Measurements from ENCODE around the gene DGAT2.
"Not testable (repeated sequence)": the region's sequence is repeated elsewhere in the genome, so short reads cannot be mapped to it uniquely, and the experiment has no call there.

The DGAT2 gene

DNA sequence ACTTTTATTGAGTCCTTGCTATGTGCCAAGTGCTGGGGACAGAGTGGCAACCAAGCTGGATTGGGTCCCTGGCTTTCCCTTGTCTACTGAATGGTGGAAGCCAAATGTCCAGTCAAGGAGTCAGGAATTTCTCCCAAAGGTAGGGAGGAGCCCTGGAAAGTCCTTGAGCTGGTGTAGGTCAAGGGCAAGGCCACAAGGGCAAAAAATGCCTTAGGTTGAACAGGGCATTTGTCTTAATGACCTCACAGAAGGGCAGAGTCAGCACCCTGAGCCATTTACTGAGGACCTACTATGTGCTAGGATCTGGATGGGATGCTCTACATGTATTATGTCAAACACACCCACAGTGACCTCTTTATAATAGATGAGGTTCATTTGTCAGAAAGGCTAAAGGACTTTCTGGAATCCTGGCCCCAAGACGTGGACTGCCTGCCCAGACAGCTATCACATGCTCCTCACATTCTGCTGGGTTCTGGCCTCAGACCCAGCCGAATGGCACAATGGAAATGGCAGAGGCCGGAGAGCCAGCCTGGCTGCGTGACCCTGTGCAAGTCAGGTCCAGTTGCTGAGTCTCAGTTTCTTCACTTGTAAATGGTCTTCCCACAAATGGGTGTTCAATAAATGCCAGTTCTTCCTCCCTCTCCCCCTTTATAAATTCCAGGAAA lies 33.3 kb upstream of the DGAT2 start:
- H3K27me3 Mint-ChIP-seq: peaks cover 12% of the 10 kb centered on the region
- intact Hi-C loops (cut with micrococcal nuclease): no loop called here
- no peak overlapping the region for H3K4me3 Mint-ChIP-seq
- peaks cover 18% of the 10 kb centered on the region for H3K4me1 Mint-ChIP-seq (ENCODE audit: low read depth)
- no peaks in the 10 kb centered on the region for H3K36me3 Mint-ChIP-seq (ENCODE audit: low read depth)
- no peaks in the 10 kb centered on the region for H3K9me3 Mint-ChIP-seq
- no peak overlapping the region for H3K27ac Mint-ChIP-seq

DNA sequence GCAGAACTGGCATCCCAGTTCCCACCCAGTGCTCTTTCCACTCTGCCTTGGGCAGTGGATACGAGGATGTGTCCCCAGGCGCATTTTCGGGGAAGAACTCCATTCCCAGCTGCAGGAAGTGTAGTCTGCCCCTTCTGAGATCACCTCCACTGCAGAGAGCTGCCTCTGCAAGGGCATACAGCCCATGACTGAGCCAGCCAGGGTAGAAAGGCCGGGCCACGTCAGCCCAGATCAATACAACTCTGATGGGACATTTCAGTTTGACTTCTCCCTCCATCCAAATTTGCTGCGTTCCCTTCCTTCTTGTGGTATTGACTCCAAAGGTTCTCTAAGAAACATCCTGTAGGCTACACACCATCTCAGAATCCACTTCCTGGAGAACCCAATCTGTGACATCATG lies 31.3 kb upstream of the DGAT2 start:
- no peak overlapping the region for H3K27ac Mint-ChIP-seq
- H3K4me3 Mint-ChIP-seq: no peak overlapping the region
- H3K27me3 Mint-ChIP-seq: peaks cover 11% of the 10 kb centered on the region
- H3K4me1 Mint-ChIP-seq (ENCODE audit: low read depth): peaks cover 18% of the 10 kb centered on the region
- H3K9me3 Mint-ChIP-seq: no peaks in the 10 kb centered on the region
- intact Hi-C loops (cut with micrococcal nuclease): no loop called here
- H3K36me3 Mint-ChIP-seq (ENCODE audit: low read depth): no peaks in the 10 kb centered on the region

DNA sequence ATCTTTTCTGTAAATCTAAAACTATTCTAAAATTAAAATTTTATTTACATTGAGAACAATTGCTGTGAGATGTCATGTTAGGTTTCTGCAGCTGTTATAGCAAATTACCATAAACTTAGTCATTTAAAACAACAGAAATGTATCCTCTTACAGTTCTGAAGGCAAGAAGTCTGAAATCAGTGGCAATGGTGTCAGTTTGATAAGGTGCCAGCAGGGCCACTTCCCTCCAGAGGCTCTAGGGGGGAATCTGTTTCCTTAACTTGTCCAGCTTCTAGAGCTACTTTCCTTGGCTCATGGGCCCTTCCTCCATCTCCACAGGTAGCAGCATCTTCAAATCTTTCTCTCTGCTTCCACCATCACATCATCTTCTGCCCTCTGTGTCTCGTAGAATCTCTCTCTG lies 27.9 kb upstream of the DGAT2 start:
- H3K4me1 Mint-ChIP-seq (ENCODE audit: low read depth): no peaks in the 10 kb centered on the region
- H3K4me3 Mint-ChIP-seq: no peak overlapping the region
- peaks cover 16% of the 10 kb centered on the region for H3K27me3 Mint-ChIP-seq
- H3K36me3 Mint-ChIP-seq (ENCODE audit: low read depth): no peaks in the 10 kb centered on the region
- no peaks in the 10 kb centered on the region for H3K9me3 Mint-ChIP-seq
- intact Hi-C loops (cut with micrococcal nuclease): no loop called here
- no peak overlapping the region for H3K27ac Mint-ChIP-seq

DNA sequence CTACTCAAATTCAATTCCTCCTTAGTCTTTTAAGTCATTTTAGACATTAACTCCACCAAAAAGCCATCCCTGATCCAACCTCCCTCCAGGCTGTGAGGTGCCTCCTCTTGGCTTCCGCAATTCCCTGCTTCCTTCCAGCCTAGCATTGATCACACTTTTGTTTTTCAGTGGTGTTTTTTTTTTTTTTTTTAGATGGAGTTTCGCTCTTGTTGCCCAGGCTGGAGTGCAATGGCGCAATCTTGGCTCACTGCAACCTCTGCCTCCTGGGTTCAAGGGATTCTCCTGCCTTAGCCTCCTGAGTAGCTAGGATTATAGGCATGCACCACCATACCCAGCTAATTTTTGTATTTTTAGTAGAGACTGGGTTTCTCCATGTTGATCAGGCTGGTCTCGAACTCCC lies 25.4 kb upstream of the DGAT2 start:
- H3K4me3 Mint-ChIP-seq; H3K9me3 Mint-ChIP-seq; H3K36me3 Mint-ChIP-seq (ENCODE audit: low read depth); intact Hi-C loops (cut with micrococcal nuclease); H3K4me1 Mint-ChIP-seq (ENCODE audit: low read depth); H3K27ac Mint-ChIP-seq: not testable (repeated sequence)
- H3K27me3 Mint-ChIP-seq: peaks cover 18% of the 10 kb centered on the region

DNA sequence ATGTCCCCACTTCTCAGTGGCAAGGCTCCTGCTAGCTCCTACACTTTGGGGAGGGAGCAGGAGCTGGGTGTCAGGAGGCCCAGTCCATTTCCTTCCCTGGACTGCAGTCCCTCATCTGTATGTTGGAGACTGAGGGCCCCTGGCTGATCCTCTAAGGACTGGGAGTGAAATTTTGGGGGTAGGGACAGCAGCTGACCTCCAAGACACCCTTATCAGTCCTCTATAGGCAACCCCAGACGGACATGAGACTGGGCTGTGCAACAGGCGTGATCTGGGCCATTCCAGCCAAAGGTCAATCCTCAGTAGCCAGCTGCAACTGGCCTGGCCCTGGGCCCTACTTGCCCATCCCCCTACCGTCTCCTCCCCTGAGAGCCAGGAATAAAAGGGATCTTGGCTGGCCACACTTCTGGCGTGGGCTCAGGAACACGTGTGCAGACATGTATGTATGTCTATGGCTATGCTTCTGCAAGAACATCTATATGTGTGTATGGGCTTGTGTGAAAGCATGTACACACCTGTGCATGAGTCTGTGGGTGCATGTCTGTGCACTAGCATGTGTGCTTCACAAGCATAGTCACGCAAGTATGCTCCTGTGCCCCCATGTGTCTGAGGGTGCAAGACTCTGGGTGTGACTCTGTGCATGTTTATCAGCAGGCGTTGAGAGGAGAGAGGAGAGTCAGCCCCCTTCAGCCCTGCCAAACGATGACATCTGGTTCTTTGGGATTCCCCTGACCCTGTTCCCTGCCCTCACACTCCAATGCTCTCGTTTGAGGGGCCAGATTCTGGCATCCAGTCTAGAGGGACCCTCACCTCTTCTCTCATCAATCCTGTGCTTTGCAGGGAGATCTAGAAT lies 24.6 kb upstream of the DGAT2 start:
- H3K27me3 Mint-ChIP-seq: peaks cover 22% of the 10 kb centered on the region
- H3K4me3 Mint-ChIP-seq: no peak overlapping the region
- no peaks in the 10 kb centered on the region for H3K36me3 Mint-ChIP-seq (ENCODE audit: low read depth)
- intact Hi-C loops (cut with micrococcal nuclease): no loop called here
- H3K9me3 Mint-ChIP-seq: no peaks in the 10 kb centered on the region
- no peaks in the 10 kb centered on the region for H3K4me1 Mint-ChIP-seq (ENCODE audit: low read depth)
- H3K27ac Mint-ChIP-seq: no peak overlapping the region

DNA sequence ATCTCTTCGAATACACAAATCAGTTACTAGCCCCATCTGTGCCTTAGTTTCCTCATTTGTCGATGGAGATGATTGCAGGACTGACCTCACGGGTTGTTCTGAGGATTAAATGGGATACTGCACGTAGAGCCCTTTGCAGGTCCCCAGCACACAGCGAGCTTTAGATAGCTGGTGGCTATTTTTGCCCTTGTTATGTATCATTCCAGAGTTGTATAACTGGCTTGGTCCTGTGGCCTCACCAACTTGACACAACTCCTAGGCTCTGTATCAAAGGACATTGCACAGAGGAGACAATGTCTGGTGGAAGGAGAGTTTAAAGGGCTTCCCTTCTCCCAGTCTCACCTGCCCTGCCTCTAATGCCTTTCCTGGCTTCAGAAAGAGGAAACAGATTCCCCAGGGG lies 22.8 kb upstream of the DGAT2 start:
- Mint-ChIP-seq H3K27ac (no peak overlapping the region), H3K4me1 (ENCODE audit: low read depth) (no peaks in the 10 kb centered on the region), H3K9me3 (no peaks in the 10 kb centered on the region), H3K36me3 (ENCODE audit: low read depth) (no peaks in the 10 kb centered on the region), H3K27me3 (peaks cover 21% of the 10 kb centered on the region), H3K4me3 (no peak overlapping the region)
- intact Hi-C loops (cut with micrococcal nuclease): no loop called here

DNA sequence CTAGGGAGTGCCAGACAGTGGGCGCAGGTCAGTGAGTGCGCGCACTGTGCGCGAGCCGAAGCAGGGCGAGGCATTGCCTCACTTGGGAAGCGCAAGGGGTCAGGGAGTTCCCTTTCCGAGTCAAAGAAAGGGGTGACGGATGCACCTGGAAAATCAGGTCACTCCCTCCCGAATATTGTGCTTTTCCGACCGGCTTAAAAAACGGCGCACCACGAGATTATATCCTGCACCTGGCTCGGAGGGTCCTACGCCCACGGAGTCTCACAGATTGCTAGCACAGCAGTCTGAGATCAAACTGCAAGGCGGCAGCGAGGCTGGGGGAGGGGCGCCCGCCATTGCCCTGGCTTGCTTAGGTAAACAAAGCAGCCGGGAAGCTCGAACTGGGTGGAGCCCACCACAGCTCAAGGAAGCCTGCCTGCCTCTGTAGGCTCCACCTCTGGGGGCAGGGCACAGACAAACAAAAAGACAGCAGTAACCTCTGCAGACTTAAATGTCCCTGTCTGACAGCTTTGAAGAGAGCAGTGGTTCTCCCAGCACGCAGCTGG lies 19.8 kb upstream of the DGAT2 start:
- peaks cover 19% of the 10 kb centered on the region for H3K27me3 Mint-ChIP-seq
- H3K4me1 Mint-ChIP-seq (ENCODE audit: low read depth); H3K9me3 Mint-ChIP-seq; H3K4me3 Mint-ChIP-seq; intact Hi-C loops (cut with micrococcal nuclease); H3K27ac Mint-ChIP-seq; H3K36me3 Mint-ChIP-seq (ENCODE audit: low read depth): not testable (repeated sequence)

DNA sequence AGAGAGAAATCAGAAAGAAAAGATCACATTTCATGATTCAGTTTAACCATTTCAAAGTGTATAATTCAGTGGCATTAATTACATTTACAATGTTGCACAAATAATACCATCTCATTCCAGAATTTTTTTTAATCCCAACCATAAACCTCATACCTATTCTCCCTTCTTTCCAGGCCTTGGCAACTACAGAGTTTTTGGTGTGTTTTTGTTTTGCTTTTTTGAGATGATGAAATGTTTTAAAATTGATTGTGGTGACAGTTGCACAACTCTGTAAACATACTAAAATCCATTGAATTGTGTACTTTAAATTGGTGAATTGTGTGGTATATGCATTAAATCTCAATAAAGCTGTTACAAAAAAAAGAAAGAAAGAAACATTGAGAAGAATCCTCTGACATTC lies 13.6 kb upstream of the DGAT2 start:
- H3K36me3 Mint-ChIP-seq (ENCODE audit: low read depth); H3K9me3 Mint-ChIP-seq; H3K4me3 Mint-ChIP-seq; H3K4me1 Mint-ChIP-seq (ENCODE audit: low read depth); H3K27ac Mint-ChIP-seq; H3K27me3 Mint-ChIP-seq; intact Hi-C loops (cut with micrococcal nuclease): not testable (repeated sequence)

DNA sequence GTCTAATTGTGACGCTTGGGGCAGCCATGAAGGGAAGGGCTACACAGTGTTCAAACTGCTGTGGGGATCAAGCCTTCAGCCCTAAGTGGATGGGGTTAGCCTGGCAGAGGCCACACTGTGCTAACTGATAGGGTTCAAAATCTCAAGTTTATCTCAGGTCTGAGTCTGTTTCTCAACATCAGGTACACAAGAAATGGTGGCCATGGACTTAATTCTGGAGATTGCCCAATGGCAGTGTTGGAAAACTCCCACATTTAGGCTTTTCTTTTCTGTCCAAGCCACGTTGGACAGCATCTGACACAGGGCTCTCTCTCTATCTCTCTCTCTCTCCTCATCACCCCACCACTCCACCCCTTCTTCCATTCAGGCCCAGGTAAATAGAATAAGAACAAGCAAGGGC lies 10.9 kb upstream of the DGAT2 start:
- H3K4me3 Mint-ChIP-seq: no peak overlapping the region
- no peak overlapping the region for H3K27ac Mint-ChIP-seq
- peaks cover 25% of the 10 kb centered on the region for H3K4me1 Mint-ChIP-seq (ENCODE audit: low read depth)
- intact Hi-C loops (cut with micrococcal nuclease): no loop called here
- H3K36me3 Mint-ChIP-seq (ENCODE audit: low read depth): no peaks in the 10 kb centered on the region
- peaks cover 2% of the 10 kb centered on the region for H3K27me3 Mint-ChIP-seq
- H3K9me3 Mint-ChIP-seq: no peaks in the 10 kb centered on the region

DNA sequence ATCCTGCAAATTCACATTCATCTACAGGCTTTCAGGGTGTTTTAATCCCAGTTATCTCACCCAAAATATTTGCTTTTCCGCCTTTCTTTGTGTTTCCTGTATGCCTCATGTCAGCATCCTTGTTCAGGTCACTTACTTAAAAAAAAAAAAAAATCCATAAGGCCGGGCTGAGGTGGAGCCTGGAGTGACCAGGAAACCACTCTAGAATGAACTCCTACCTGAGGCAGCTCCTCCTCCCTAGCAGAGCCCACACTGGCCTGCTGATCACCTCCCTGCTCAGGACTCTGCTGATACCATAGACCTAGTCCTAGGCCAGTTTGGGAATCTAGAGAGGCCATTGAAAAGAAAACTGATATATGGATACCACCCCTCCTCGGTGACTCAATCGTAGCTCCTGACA lies 8.7 kb upstream of the DGAT2 start:
- intact Hi-C loops (cut with micrococcal nuclease): no loop called here
- H3K27ac Mint-ChIP-seq: no peak overlapping the region

DNA sequence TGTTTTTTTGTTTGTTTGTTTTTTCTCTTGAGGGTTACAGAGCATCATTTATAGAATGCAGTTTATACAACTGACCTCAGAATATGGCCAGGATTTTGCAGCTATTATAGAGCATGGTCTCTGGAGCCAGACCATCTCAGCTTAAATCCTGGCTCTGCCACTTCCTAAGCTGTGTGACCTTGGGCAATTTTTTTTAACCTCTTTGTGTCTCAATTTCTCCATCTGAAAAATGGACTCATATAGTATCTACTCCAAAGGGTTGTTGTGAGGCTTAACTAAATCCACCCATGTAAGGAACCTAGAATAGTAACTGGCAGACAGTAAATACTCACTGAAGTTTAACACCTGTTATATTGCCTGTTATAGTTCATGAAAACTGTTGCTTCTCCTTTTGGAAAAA lies 8.3 kb upstream of the DGAT2 start:
- Mint-ChIP-seq H3K36me3 (ENCODE audit: low read depth) (no peaks in the 10 kb centered on the region), H3K27me3 (peaks cover 2% of the 10 kb centered on the region), H3K4me3 (no peak overlapping the region), H3K4me1 (ENCODE audit: low read depth) (peaks cover 37% of the 10 kb centered on the region), H3K27ac (no peak overlapping the region), H3K9me3 (no peaks in the 10 kb centered on the region)
- intact Hi-C loops (cut with micrococcal nuclease): no loop called here

More for the DNA sequence above, 8.7 kb upstream of the DGAT2 start:
- Mint-ChIP-seq H3K9me3 (no peaks in the 10 kb centered on the region), H3K27me3 (peaks cover 2% of the 10 kb centered on the region), H3K4me3 (no peak overlapping the region), H3K4me1 (ENCODE audit: low read depth) (peaks cover 37% of the 10 kb centered on the region), H3K36me3 (ENCODE audit: low read depth) (no peaks in the 10 kb centered on the region)

DNA sequence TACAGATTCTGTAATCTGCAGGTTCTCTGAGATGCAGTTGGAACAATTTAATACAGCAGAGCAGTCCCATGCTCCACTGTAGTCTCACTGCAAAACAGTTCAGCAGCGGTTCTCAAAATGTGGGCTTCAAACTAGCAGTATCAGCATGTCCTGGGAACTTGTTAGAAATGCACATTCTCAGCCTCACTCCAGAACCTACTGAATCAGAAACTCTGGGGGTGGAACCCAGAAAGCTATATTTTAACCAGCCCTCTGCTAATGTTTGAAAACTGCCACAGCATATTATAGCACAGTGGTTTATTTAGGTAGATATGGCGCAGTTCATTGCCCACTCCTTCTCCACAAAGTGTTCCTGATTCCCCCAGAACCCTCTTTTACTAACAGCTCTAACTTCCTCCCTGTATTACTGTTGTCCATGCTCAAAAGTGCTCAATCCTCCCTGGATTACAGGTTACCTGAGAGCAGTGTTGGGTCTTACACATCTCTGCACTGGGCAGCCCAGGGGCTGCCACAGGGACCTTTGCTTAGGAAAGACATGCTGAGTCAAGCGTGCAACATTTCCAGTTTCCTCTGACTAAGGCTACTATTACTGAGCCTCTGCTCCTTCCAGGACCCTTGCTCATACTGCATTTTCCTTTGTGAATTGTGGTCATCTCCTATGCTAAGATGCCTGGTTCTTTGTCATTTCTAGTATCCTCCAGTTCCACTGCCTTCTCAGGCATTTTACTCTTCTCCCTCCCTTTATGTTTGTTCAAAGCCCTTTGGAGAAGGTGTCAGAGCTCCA lies 7.7 kb upstream of the DGAT2 start:
- Mint-ChIP-seq H3K27ac (no peak overlapping the region), H3K4me3 (no peak overlapping the region), H3K27me3 (peaks cover 2% of the 10 kb centered on the region), H3K36me3 (ENCODE audit: low read depth) (no peaks in the 10 kb centered on the region), H3K4me1 (ENCODE audit: low read depth) (peaks cover 41% of the 10 kb centered on the region), H3K9me3 (no peaks in the 10 kb centered on the region)
- intact Hi-C loops (cut with micrococcal nuclease): no loop called here

DNA sequence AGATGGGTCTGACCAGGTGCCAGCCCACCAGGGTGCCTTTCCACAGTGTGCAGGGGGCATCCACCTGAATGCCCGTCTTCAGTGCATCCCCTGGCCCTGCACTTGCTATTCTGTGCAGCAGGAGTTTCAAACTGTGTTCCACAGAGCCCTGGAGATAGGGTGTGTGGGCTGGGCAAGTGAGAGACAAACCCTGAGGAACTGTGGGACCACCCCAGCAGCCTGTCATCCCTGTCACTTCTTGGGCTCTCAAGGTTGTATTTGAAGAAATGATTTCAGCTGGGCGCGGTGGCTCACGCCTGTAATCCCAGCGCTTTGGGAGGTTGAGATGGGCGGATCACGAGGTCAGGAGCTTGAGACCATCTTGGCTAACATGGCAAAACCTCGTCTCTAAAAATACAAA lies 6.4 kb upstream of the DGAT2 start:
- Mint-ChIP-seq H3K4me1 (ENCODE audit: low read depth) (peaks cover 50% of the 10 kb centered on the region), H3K27me3 (peaks cover 7% of the 10 kb centered on the region), H3K9me3 (no peaks in the 10 kb centered on the region), H3K27ac (no peak overlapping the region), H3K4me3 (no peak overlapping the region), H3K36me3 (ENCODE audit: low read depth) (no peaks in the 10 kb centered on the region)
- intact Hi-C loops (cut with micrococcal nuclease): no loop called here

DNA sequence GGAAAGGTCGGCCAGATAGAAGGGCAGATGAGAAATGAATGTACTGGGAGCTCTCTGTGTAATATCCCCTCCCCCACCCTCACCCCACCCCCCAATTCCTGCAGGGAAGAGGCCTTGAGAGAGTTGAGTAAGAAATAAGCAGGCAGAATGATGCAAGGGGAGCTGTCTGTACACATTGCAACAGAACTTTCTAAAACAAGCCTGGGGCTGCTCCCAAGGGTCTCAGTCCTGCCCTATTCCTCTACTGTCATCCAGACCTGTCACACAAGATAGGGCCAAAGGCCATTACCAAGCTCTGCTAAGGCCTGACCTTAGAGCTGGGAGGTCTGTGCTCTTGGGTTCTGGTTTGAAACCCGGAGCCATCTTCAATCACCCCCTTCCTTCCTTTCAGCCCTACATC lies 5.7 kb upstream of the DGAT2 start:
- H3K4me3 Mint-ChIP-seq: no peak overlapping the region
- H3K4me1 Mint-ChIP-seq (ENCODE audit: low read depth): peaks cover 55% of the 10 kb centered on the region
- H3K27me3 Mint-ChIP-seq: peaks cover 15% of the 10 kb centered on the region
- H3K27ac Mint-ChIP-seq: no peak overlapping the region
- intact Hi-C loops (cut with micrococcal nuclease): no loop called here
- H3K36me3 Mint-ChIP-seq (ENCODE audit: low read depth): no peaks in the 10 kb centered on the region
- no peaks in the 10 kb centered on the region for H3K9me3 Mint-ChIP-seq

Data from dendritic cell treated with granulocyte-macrophage colony-stimulating factor and Interleukin-4, amounts not matched to agents 40 ng/mL and 50 ng/mL, for 4 days (primary cell).